HS-5 (cell line): Measurements from ENCODE around the gene GPR62.

Source experiments
- DNase-seq: peaks from one replicate; pipeline ENCODE4 v3.0.0-alpha.2; 2012; ENCODE audit warnings: low read depth

The GPR62 gene

GRCh38 chr3:51938780-51939425, 16.3 kb upstream of the GPR62 start:
- DNase-seq, result no peak

DNA sequence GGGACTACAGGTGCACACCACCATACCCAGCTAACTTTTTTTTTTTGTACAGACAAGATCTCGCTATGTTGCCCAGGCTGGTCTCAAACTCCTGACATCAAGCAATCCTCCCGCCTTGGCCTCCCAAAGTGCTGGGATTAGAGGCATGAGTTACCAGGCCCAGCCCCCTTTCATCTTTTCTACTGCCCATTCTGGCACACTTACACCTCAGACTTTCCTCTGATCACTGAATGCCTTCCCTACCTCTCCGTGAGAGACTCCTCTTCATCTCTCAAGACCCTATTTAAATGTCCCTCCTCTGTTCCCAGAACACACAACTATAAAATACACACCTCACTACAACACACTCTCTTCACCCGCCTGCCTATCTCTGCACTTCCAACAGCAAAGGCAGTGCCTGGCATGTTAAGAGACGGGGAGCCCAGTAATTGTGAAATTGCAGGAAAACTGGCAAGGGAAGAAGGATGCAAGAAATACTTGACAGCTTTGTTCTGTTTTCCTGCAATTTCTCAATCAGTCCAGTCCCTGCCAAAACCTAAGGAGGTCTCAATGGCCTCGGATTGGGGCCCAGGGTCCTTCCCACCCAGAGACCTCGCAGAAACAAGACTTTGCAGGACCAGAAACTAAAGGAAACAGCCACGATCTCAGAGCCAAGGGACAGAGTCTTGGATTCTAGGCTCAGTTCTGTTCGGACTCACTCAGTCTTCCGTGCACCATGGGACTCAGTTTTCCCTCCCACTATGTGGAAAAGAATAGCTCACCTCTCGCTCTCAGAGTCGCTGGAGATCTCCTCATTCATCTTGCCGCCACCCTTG, 14.3 kb upstream of the GPR62 start:
- DNase-seq, result no peak

- no peak for DNase-seq
Measured at GRCh38 chr3:51941463-51941797, 13.8 kb upstream of the GPR62 start.

GRCh38 chr3:51941798-51942602, 13.2 kb upstream of the GPR62 start, which contains the start of the genes PARP3 and RRP9:
PARP3 (plus strand) TSS chr3:51942363; CDS start chr3:51943356, 993 bp downstream.
RRP9 (minus strand) TSS chr3:51941904; CDS start chr3:51941867, 37 bp downstream.
- peak; percentile 99 for DNase-seq

GRCh38 chr3:51942603-51943450, 12.4 kb upstream of the GPR62 start:
- peak; percentile 56 for DNase-seq

DNA sequence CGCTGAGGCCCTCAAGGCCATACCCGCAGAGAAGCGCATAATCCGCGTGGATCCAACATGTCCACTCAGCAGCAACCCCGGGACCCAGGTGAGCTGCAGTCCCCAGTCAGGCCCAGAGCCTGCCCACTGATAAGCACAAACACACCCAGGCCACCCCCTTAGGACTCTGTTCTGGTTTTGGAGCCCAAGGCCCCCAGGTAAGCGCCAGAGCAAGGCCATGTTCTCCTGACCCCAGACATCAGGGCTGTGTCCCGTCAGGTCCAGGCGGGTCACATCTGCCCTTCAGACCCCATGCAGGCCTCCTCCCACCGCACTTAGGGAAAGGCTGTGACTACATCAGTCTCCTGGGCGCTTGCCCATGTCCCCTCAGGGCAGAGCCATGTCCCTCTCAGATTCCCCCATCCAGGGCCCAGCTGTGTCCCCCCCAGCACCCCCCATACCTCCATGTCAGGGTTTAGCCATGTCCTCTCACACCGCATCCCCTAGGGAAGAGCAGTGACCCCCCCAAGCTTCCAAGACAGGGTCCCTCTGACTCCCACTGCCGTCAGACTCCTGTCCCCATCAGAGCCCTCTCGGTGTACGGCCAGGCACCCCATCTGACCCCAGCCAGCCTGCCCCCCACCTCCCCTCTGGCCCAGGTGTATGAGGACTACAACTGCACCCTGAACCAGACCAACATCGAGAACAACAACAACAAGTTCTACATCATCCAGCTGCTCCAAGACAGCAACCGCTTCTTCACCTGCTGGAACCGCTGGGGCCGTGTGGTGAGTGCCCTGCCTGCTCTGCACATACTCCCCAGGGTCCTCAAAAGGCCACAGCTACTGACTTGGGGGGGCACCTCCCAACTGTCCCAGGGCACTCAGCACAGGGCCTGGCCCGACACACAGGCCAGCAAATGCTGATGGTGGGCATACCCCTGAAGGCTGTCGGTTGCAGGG, 11.5 kb upstream of the GPR62 start:
- DNase-seq, result no peak

- DNase-seq, result no peak
Measured at GRCh38 chr3:51944451-51945021, 10.6 kb upstream of the GPR62 start.

DNA sequence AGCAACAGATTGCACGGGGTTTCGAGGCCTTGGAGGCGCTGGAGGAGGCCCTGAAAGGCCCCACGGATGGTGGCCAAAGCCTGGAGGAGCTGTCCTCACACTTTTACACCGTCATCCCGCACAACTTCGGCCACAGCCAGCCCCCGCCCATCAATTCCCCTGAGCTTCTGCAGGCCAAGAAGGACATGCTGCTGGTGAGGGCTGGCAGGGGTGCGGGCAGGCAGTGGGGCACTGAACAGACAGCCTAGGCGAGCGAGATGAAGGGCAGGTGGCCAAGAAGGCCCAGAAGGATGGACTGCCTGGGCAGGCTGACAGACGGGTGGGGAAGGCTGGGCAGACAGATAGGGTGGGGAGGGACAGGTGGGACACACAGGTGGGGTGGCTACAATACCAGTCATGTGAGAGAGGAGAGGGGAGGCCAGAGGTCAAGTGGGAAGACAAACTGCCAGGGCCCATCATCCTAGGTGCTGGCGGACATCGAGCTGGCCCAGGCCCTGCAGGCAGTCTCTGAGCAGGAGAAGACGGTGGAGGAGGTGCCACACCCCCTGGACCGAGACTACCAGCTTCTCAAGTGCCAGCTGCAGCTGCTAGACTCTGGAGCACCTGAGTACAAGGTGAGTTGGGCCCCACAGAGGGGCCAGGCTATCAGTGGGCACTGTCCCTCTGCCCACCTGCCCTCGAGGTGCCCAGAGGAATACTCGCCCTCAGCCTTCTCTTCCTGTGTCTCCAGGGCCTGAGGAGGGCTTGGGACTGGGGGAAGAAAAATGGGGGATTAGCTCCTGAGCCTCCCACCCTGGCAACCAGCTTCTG, 9.9 kb upstream of the GPR62 start:
- no peak for DNase-seq

DNA sequence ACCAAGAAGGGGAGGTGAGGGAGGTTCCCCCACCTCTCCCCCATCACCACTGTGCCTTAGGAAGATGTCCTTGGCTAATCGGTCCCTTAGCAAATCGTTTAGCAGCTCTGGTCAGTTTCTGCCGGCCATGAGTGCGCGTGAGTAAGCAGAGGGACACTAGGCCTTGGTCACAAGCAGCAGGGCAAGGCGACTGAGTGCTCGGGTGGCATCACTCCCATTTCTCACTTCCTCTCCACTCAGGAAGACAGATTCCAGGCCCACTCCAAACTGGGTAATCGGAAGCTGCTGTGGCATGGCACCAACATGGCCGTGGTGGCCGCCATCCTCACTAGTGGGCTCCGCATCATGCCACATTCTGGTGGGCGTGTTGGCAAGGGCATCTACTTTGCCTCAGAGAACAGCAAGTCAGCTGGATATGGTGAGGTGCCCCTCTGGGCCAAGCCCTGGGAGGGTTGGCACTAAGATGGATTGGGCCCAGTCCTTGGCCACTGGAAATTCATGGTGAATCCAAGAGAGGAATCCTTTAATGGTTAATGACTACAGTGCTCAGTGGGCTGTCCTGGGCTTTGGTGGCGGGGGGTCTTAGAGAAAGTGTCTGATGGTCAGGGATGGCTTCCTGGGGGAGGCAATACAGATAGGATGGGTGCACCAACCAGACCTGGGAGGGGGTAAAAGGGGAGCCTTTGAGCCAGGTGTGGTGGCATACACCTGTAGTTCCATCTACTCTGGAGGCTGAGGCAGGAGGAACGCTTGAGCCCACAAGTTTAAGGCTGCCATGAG, 9.1 kb upstream of the GPR62 start:
- DNase-seq, result no peak

DNA sequence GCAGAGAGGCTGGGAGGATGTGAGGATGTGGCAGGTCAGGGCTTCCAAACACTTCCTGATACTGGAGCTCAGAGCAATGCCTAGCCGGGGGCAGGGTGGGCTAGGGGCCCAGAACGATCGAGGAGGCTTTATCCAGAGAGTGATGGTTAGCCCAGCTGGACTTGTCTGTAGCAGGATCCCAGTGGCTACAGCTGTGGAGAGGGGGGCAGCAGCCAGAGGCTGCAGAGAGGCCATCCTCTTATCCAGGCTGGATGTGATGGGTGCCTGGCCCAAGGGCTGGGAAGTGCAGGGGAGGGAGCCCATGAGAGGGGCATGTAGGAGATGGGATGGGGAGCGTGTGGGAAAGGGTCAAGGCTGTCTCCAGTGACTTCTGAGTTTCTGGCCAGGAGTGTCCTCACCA, 8.4 kb upstream of the GPR62 start:
- DNase-seq, result no peak

DNA sequence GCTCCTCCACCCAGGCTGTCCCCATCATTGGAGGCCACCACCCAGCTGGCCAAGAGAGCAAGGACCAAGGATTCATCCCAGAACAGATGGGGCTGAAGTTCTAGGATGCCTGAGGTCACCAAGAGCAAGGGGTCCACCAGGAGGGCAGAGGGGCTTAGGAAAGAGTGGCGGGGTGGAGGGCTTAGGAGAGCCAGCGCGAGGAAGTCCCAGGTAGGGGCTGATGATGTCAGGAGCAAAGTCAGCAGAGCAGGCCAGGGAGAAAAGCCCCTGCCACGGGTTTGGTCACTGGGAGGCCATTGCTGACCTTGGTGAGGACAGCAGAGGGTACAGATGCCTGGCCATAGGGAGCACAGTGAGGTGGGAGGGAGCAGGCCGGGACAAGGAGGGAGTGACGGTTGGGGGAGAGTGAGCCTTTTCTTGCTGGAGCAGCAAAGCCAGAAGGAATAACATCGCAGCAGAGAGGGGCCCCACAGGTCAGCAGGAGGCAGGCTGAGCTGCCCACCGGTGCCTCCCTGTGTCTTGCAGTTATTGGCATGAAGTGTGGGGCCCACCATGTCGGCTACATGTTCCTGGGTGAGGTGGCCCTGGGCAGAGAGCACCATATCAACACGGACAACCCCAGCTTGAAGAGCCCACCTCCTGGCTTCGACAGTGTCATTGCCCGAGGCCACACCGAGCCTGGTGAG, 7.8 kb upstream of the GPR62 start:
- no peak for DNase-seq

GRCh38 chr3:51948016-51948580, 7.1 kb upstream of the GPR62 start:
- DNase-seq, result no peak

DNA sequence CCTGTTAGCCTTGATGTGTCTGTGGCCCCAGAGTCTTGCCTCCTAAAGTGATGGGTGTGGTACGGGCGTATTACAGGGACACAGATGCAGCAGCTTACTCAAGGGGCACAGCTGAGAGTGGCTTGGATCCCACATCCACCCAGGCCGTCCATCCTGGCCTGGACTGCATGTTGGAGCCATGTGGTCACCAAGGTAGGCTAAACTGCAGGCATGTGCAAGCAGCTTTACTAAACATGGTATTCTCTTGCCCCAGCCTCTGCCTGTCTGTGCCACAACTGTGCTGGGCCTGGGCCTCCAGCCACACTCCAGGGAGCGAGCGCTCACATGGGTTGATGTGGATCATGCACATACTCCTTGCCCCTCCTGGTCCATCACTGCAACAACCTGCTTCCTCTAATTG, 6.1 kb upstream of the GPR62 start:
- DNase-seq, result no peak

DNA sequence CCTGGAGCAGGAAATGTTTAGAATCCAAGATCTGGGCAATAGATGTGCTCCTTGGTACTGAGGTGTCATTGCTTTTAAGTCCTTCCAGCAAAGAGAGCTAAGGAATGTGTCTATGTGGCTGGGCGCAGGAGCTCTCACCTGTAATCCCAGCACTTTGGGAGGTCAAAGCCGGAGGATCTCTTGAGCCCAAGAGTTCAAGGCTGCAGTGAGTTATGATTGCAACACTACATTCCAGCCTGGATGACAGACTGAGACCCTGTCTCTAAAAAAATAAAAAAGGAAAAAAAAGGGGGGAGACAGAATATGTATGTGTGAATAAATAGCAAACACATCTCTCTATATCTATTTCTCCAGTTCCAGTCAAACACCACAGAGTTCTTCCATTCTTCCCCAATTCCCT, 4.3 kb upstream of the GPR62 start:
- DNase-seq, result no peak

- DNase-seq, result peak; percentile 70
Measured at GRCh38 chr3:51953445-51953844, 1.7 kb upstream of the GPR62 start.

DNA sequence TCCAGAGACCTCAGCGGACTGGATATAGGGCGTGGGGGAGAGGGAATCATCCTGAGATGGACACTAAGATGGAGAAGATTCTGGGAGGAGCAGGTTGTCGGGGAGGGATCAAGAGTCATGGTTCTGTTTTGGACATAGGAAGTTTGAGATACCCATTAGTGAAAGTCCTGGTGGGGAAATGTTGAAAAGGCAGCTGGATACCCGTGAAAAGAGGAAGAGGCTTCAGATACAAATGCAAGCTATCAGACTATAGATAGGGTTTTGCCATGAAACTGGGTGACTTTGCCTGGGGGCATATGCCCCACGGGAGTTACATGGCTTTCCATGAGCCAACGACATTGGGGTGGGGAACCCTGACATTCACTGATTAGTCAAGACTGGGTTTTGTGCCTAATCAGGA, 1.1 kb upstream of the GPR62 start:
- DNase-seq, result no peak

DNA sequence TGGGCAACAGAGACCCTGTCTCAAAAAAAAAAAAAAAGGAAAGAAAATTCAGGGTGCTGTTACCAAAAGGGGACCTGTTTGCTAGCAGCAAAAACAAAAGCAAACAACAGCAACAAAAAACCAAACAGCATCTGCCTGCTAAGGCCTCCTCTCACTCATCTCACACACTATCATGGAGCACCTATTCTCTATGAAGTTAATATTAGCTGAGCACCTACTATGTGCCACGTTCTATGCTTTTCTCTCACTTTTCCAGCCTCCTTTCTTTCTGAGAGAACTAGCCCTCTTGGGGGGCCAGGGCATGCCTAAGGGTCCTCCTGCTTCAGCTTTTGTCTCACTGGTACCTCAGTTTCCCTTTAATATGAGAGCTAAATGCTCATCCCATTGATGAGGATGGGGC, 468 bp upstream of the GPR62 start:
- DNase-seq, result no peak
